Keratinocyte (primary cell): Measurements from ENCODE around the gene TRMT2B. TPM values are rescaled to one million over a fixed set of nuclear protein-coding genes. Genes with fewer than 3 reads are reported as not detected.
A peak's percentile ranks its signal among the peaks of the same experiment; 100 is the strongest.

Experiments
- DNase-seq: peaks from one replicate; pipeline ENCODE4 v3.0.0-alpha.2; 2011; ENCODE audit warnings: low read depth, missing footprints, low spot score
- FAIRE-seq: peaks from 2 replicates; lab custom pipeline; 2011; peaks lifted over from hg19 to GRCh38; lab: Jason Lieb, UNC
- H2AFZ ChIP-seq: 2 replicates; pipeline ENCODE4 v1.6.0; 2012; ENCODE audit warnings: low read length, control low read depth, inconsistent platforms; ENCODE audit not compliant: control insufficient read depth
- H3K27ac ChIP-seq: 2 replicates; pipeline ENCODE4 v1.5.1; 2011; ENCODE audit warnings: low read length; ENCODE audit not compliant: control insufficient read depth, insufficient read depth
- H3K27me3 ChIP-seq: 3 replicates; pipeline ENCODE4 v1.6.0; 2011; ENCODE audit warnings: low read length; ENCODE audit not compliant: control insufficient read depth, insufficient read depth; ENCODE audit errors: extremely low read depth
- H3K36me3 ChIP-seq, 2 experiments: 2 replicates in 1 of 2; 3 replicates in 1 of 2; pipeline ENCODE4 v1.5.1; 2011; ENCODE audit warnings: low read length in 2 of 2, mild to moderate bottlenecking in 1 of 2; ENCODE audit not compliant: control insufficient read depth in 2 of 2, insufficient read depth in 2 of 2; ENCODE audit errors: extremely low read depth in 1 of 2
- H3K4me1 ChIP-seq: 3 replicates; pipeline ENCODE4 v1.5.1; 2011; ENCODE audit warnings: low read length; ENCODE audit not compliant: control insufficient read depth, insufficient read depth; ENCODE audit errors: extremely low read depth
- H3K4me2 ChIP-seq: 3 replicates; pipeline ENCODE4 v1.6.0; 2011; ENCODE audit warnings: low read depth, low read length; ENCODE audit not compliant: control insufficient read depth, insufficient read depth; ENCODE audit errors: extremely low read depth
- H3K4me3 ChIP-seq, 3 experiments: fragments of 200-600 bp in 1 of 3; sonication (generic) in 1 of 3; 2 replicates in 2 of 3; 3 replicates in 1 of 3; pipeline ENCODE4 v1.5.1; 2011 to 2016; ENCODE audit warnings: low read length in 3 of 3, mild to moderate bottlenecking in 3 of 3, control low read depth in 2 of 3, inconsistent platforms in 1 of 3, low read depth in 1 of 3, mixed read lengths in 1 of 3, mixed run types in 1 of 3, moderate library complexity in 1 of 3; ENCODE audit not compliant: control insufficient read depth in 2 of 3, insufficient read depth in 2 of 3; ENCODE audit errors: extremely low read depth in 1 of 3
- H3K79me2 ChIP-seq: 2 replicates; pipeline ENCODE4 v1.6.0; 2012; ENCODE audit warnings: low read length; ENCODE audit not compliant: control insufficient read depth, insufficient read depth
- H3K9ac ChIP-seq: 3 replicates; pipeline ENCODE4 v1.6.0; 2011; ENCODE audit warnings: low read length; ENCODE audit not compliant: control insufficient read depth, insufficient read depth; ENCODE audit errors: extremely low read depth
- H3K9me1 ChIP-seq: 3 replicates; pipeline ENCODE4 v1.6.0; 2011; ENCODE audit warnings: low read length; ENCODE audit not compliant: control insufficient read depth, insufficient read depth; ENCODE audit errors: extremely low read depth
- H3K9me3 ChIP-seq: 2 replicates; pipeline ENCODE4 v1.5.1; 2012; ENCODE audit warnings: low read depth, low read length; ENCODE audit not compliant: control insufficient read depth
- H4K20me1 ChIP-seq: 3 replicates; pipeline ENCODE4 v1.6.0; 2011; ENCODE audit warnings: low read length; ENCODE audit not compliant: control insufficient read depth, insufficient read depth; ENCODE audit errors: extremely low read depth
- CTCF ChIP-seq, 3 experiments: IDR thresholded peaks in 1 of 3; conservative IDR thresholded peaks in 1 of 3; optimal IDR thresholded peaks in 1 of 3; 2 replicates in 2 of 3; 3 replicates in 1 of 3; pipeline versions ENCODE3 to v1.5.1; 2011; ENCODE audit warnings: low read length in 3 of 3, mild to moderate bottlenecking in 3 of 3, moderate library complexity in 2 of 3, control low read depth in 1 of 3, inconsistent platforms in 1 of 3; ENCODE audit not compliant: insufficient read depth in 2 of 3; ENCODE audit errors: extremely low read depth in 1 of 3
- EZH2 ChIP-seq: IDR thresholded peaks from one replicate; pipeline ENCODE4 v1.6.1; 2012; ENCODE audit warnings: inconsistent platforms, mild to moderate bottlenecking, low read length, moderate library complexity
- dilution Hi-C: fragments of 300-500 bp; cut with MboI; formaldehyde crosslinking; loops from one replicate; pipeline ENCODE4 v1.7.0; 2020; ENCODE audit warnings: low sequenced_read_pairs; ENCODE audit not compliant: extremely low pct_ligation_motif_present
- polyA plus RNA-seq, 5 experiments: library from polyadenylated mRNA; depleted of rRNA in 3 of 5; stranded (reverse) in 3 of 5; stranded (forward) in 1 of 5; unstranded in 1 of 5; fragments of >200 nt; gene quantifications; 1 replicate in 1 of 5; 2 replicates in 3 of 5; 3 replicates in 1 of 5; pipeline versions ENCODE4 v1.2.1 to v1.2.3, GENCODE V29; 2011 to 2012; ENCODE audit warnings: missing spikeins in 2 of 5, low read depth in 1 of 5, low replicate concordance in 1 of 5

The TRMT2B gene
- polyA plus RNA-seq, 1 donor (not counting 4 experiments of a cell fraction or from before 2014, with no cell fraction given) = 12.1 TPM

- H3K9me1 ChIP-seq = no peaks in the 10 kb centered on the region
- no peaks in the 10 kb centered on the region for H4K20me1 ChIP-seq
- DNase-seq (no peak), FAIRE-seq (no peak)
- peak within 1 kb of the TSS; percentile 27 for H3K4me2 ChIP-seq
- H3K79me2 ChIP-seq = no peaks in the 10 kb centered on the region
- no peak within 1 kb of the TSS for H3K27ac ChIP-seq
- dilution Hi-C loops = no loop called here
- no peaks in the 10 kb centered on the region for H3K27me3 ChIP-seq
- TF ChIP-seq CTCF (optimal IDR thresholded peaks at IDR 0.05 in 1 of 3, IDR thresholded peaks at IDR 0.05 in 1 of 3, conservative IDR thresholded peaks at IDR 0.05 in 1 of 3; ENCODE audit: extremely low read depth in 1 of 3, insufficient read depth in 2 of 3, low read length in 3 of 3) = no peak
- no peak for TF ChIP-seq EZH2
- no peak within 1 kb of the TSS for H3K4me3 ChIP-seq
- H3K9ac ChIP-seq = no peak within 1 kb of the TSS
- no peaks in the 10 kb centered on the region for H3K4me1 ChIP-seq
- H2AFZ ChIP-seq = peak within 1 kb of the TSS; percentile 6
- no peaks in the 10 kb centered on the region for H3K36me3 ChIP-seq
- no peaks in the 10 kb centered on the region for H3K9me3 ChIP-seq
These were observed 27.0 kb upstream of the TRMT2B start, which contains the start of gene TMEM35A for GRCh38 chrX:101078716-101079598. TMEM35A (plus strand) TSS chrX:101078879; CDS start chrX:101079003, 124 bp downstream.

GRCh38 chrX:101071582-101071981, 19.7 kb upstream of the TRMT2B start:
- Histone ChIP-seq H3K27ac (no peak overlapping the region), H3K4me3 (no peak overlapping the region), H2AFZ (no peak overlapping the region), H3K9me3 (no peaks in the 10 kb centered on the region), H3K36me3 (no peaks in the 10 kb centered on the region), H3K4me1 (no peaks in the 10 kb centered on the region), H3K27me3 (no peaks in the 10 kb centered on the region), H4K20me1 (no peaks in the 10 kb centered on the region), H3K9me1 (no peaks in the 10 kb centered on the region), H3K4me2 (no peak overlapping the region), H3K79me2 (no peaks in the 10 kb centered on the region), H3K9ac (no peak overlapping the region)
- dilution Hi-C loops = no loop called here
- DNase-seq = no peak
- TF ChIP-seq CTCF (optimal IDR thresholded peaks at IDR 0.05 in 1 of 3, IDR thresholded peaks at IDR 0.05 in 1 of 3, conservative IDR thresholded peaks at IDR 0.05 in 1 of 3; ENCODE audit: extremely low read depth in 1 of 3, insufficient read depth in 2 of 3, low read length in 3 of 3) (no peak), EZH2 (no peak)
- no peak for FAIRE-seq
